ENCODE results near the gene GYPC.

DNA sequence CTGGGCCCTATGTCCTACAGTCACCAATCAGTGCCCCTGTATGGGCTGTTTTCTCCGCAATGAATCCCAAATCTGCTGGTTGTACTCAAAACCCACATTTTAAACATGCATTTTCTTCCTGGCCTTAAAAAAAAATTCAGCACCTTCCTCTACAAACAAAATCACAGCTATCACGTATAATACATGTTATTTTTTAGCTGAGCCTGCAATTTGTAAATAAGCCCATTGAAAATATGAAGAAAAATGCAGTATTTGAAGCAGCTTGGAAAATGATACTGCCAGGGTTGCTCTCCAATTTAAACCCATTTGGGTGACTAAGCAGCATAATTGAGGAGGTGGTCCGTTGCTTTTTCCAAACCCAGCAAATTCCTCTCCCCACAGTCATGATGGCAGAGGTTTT is 33.0 kb upstream of the GYPC start:
- TF ChIP-seq, protein P1, sequence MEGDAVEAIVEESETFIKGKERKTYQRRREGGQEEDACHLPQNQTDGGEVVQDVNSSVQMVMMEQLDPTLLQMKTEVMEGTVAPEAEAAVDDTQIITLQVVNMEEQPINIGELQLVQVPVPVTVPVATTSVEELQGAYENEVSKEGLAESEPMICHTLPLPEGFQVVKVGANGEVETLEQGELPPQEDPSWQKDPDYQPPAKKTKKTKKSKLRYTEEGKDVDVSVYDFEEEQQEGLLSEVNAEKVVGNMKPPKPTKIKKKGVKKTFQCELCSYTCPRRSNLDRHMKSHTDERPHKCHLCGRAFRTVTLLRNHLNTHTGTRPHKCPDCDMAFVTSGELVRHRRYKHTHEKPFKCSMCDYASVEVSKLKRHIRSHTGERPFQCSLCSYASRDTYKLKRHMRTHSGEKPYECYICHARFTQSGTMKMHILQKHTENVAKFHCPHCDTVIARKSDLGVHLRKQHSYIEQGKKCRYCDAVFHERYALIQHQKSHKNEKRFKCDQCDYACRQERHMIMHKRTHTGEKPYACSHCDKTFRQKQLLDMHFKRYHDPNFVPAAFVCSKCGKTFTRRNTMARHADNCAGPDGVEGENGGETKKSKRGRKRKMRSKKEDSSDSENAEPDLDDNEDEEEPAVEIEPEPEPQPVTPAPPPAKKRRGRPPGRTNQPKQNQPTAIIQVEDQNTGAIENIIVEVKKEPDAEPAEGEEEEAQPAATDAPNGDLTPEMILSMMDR (conservative IDR thresholded peaks at IDR 0.05; ENCODE audit: low read depth, low read length): no peak
- TF ChIP-seq EZH2 (IDR thresholded peaks at IDR 0.05; ENCODE audit: borderline replicate concordance, low read depth, low read length, poor library complexity, severe bottlenecking): no peak

Data from A673 (cell line).